ENCODE data around the gene CHST11. TPM values are rescaled to one million over a fixed set of nuclear protein-coding genes. Genes with fewer than 3 reads are reported as not detected.

CHST11 gene
- total and polyA plus RNA-seq, 2 of the 4 experiments (the other 2 are of a cell fraction) = 1.4 to 2.7 TPM

- no peak overlapping the region for H2BK5ac ChIP-seq (ENCODE audit: low read depth, low read length, poor library complexity, severe bottlenecking)
- H2AFZ ChIP-seq (replicated peaks; ENCODE audit: low read length, poor library complexity) = no peak overlapping the region
- dilution Hi-C loops (cut with HindIII; ENCODE audit: low sequenced_read_pairs, unreplicated experiment) = no loop called here
Observed at GRCh38 chr12:104735801-104736200, 279.1 kb downstream of the CHST11 start.

More at GRCh38 chr12:104735801-104736200, 279.1 kb downstream of the CHST11 start:
- intact Hi-C loops (cut with micrococcal nuclease) = no loop called here
- Histone ChIP-seq H3K9me3 (ENCODE audit: control insufficient read depth, insufficient read depth, low read length) (no peaks in the 10 kb centered on the region), H2BK20ac (ENCODE audit: low read depth, low read length) (no peak overlapping the region), H2BK15ac (ENCODE audit: low read depth, low read length) (no peak overlapping the region), H3K4ac (ENCODE audit: low read depth, low read length) (no peak overlapping the region), H2AK5ac (ENCODE audit: low read depth, low read length) (no peak overlapping the region), H3K36me3 (ENCODE audit: control insufficient read depth, insufficient read depth, low read length) (no peaks in the 10 kb centered on the region), H3K79me1 (ENCODE audit: low read depth in 1 of 2, low read length in 2 of 2) (no peaks in the 10 kb centered on the region), H3K4me2 (ENCODE audit: low read depth, low read length) (no peak overlapping the region), H3K18ac (ENCODE audit: low read depth, low read length) (no peak overlapping the region), H2AK9ac (replicated peaks; ENCODE audit: low read depth, low read length, poor library complexity) (no peak overlapping the region), H3K27ac (ENCODE audit: insufficient read depth, low read length) (no peak overlapping the region), H3K4me1 (ENCODE audit: control insufficient read depth, insufficient read depth, low read length) (no peaks in the 10 kb centered on the region; the same call in 1 of the 2 replicates), H4K8ac (ENCODE audit: low read depth in 2 of 2, low read length in 2 of 2) (no peak overlapping the region), H3K9me1 (ENCODE audit: insufficient read depth, low read length) (peaks cover 3% of the 10 kb centered on the region; the same call in 1 of the 2 replicates), H4K20me1 (ENCODE audit: insufficient read depth, low read length) (no peaks in the 10 kb centered on the region), H3K14ac (replicated peaks; ENCODE audit: low read depth, low read length) (no peak overlapping the region), H3K4me3 (ENCODE audit: insufficient read depth, low read depth, low read length) (no peak overlapping the region), H3K56ac (ENCODE audit: extremely low read depth, insufficient read depth, low read length) (no peak overlapping the region), H3K27me3 (ENCODE audit: control insufficient read depth, insufficient read depth, low read length) (peaks cover 21% of the 10 kb centered on the region), H4K91ac (ENCODE audit: insufficient read depth, low read depth, low read length) (no peak overlapping the region), H2BK120ac (ENCODE audit: low read depth, low read length) (no peak overlapping the region), H3K23ac (ENCODE audit: low read depth, low read length) (no peak overlapping the region), H3K9ac (ENCODE audit: low read depth, low read length) (no peak overlapping the region), H4K5ac (ENCODE audit: low read depth, low read length) (no peak overlapping the region)
- no TSS peak for BruUV-seq (replicated peaks)
- ChIA-PET POLR2A (ENCODE audit: unreplicated experiment) (no interaction called here), CTCF (no interaction called here)
- DNase-seq (no peak), ATAC-seq (ENCODE audit: low read depth) (no peak)
- 100% methylated on average over 1 of the region's 5 CpGs; no CpG with 5 or more reads in 1 of the 2 experiments for WGBS, 2 experiments (ENCODE audit: extremely low coverage in 2 of 2, insufficient read length in 1 of 2)
- in situ Hi-C loops (cut with MboI; ENCODE audit: low sequenced_read_pairs) = no loop called here
- no peak for TF ChIP-seq NFE2L2 (IDR thresholded peaks at IDR 0.05; ENCODE audit: low read depth, low read length)
- TF ChIP-seq RAD21 (IDR thresholded peaks at IDR 0.05; ENCODE audit: low read length) = no peak
- no peak for TF ChIP-seq USF2 (IDR thresholded peaks at IDR 0.05; ENCODE audit: low read depth, low read length)
- TF ChIP-seq MXI1 (IDR thresholded peaks at IDR 0.05; ENCODE audit: borderline replicate concordance, low read depth, low read length) = no peak
- TF ChIP-seq MAFK (IDR thresholded peaks at IDR 0.05; ENCODE audit: low read depth, low read length) = no peak
- no peak for TF ChIP-seq MAZ (IDR thresholded peaks at IDR 0.05; ENCODE audit: borderline replicate concordance, low read depth, low read length)
- TF ChIP-seq SMC3 (IDR thresholded peaks at IDR 0.05; ENCODE audit: low read depth, low read length) = no peak
- TF ChIP-seq, protein P1, sequence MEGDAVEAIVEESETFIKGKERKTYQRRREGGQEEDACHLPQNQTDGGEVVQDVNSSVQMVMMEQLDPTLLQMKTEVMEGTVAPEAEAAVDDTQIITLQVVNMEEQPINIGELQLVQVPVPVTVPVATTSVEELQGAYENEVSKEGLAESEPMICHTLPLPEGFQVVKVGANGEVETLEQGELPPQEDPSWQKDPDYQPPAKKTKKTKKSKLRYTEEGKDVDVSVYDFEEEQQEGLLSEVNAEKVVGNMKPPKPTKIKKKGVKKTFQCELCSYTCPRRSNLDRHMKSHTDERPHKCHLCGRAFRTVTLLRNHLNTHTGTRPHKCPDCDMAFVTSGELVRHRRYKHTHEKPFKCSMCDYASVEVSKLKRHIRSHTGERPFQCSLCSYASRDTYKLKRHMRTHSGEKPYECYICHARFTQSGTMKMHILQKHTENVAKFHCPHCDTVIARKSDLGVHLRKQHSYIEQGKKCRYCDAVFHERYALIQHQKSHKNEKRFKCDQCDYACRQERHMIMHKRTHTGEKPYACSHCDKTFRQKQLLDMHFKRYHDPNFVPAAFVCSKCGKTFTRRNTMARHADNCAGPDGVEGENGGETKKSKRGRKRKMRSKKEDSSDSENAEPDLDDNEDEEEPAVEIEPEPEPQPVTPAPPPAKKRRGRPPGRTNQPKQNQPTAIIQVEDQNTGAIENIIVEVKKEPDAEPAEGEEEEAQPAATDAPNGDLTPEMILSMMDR (conservative IDR thresholded peaks at IDR 0.05; ENCODE audit: low read depth, low read length) = no peak
